ENCODE data around the gene CDH24. TPM values are rescaled to one million over a fixed set of nuclear protein-coding genes. Genes with fewer than 3 reads are reported as not detected.

Gene CDH24
- total and polyA plus RNA-seq, 2 of the 13 experiments (the other 11 are each of a cell fraction or from before 2014, with no cell fraction given): 0.69 to 0.99 TPM

DNA sequence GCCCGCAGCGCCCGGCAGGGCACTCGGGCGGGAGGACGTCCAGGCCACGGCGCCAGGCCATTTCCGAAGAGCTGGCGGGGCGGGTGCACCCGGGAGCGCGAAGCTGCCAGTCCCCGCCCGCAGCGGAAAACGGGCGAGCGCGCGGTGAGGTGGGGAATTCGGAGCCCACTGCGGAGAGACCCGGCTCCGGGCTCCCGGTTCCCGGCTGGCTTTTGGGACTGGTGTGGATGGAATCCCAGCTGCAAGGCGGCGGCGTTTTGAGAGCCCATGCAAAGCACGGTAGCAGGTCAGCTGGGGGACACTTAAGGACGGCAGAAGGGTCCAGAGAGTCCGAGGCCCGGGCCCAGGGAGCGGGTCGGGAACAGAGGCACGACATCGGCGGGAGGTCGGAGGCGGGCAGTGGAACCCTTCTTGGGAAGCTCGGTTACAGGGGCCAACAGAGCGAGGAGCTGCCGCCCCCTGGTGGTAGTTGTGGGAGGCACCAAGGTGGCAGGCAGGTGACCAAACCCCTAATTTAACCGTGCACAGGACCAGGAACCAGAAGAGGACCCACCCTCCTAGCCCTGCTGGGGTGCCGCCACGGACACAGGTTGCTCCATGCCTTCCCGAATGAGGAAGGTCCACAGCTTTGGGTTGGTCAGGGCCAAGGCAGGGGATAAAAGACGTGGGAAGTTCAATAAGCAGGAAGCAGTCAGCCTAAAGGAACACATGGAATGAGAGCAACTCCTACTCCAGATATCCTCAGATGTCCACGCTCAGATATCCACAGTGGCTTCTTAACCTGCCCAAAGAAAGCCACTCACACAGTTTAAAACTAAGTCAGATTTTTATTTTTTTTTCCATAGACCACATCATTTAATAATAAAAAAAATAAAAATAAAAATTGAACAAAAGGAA is 685 bp upstream of the CDH24 start (continued):
- TF ChIP-seq, protein P1, sequence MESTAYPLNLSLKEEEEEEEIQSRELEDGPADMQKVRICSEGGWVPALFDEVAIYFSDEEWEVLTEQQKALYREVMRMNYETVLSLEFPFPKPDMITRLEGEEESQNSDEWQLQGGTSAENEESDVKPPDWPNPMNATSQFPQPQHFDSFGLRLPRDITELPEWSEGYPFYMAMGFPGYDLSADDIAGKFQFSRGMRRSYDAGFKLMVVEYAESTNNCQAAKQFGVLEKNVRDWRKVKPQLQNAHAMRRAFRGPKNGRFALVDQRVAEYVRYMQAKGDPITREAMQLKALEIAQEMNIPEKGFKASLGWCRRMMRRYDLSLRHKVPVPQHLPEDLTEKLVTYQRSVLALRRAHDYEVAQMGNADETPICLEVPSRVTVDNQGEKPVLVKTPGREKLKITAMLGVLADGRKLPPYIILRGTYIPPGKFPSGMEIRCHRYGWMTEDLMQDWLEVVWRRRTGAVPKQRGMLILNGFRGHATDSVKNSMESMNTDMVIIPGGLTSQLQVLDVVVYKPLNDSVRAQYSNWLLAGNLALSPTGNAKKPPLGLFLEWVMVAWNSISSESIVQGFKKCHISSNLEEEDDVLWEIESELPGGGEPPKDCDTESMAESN (CRISPR knock-in tag; conservative IDR thresholded peaks at IDR 0.05): peak; percentile 91; the same call in 1 of the 2 replicates
- no peak; the same call in 1 of the 2 replicates for TF ChIP-seq ZNF562 (CRISPR knock-in tag; IDR thresholded peaks at IDR 0.05; ENCODE audit: borderline replicate concordance)
- TF ChIP-seq TFE3 (CRISPR knock-in tag; IDR thresholded peaks at IDR 0.05): peak; percentile 11; the same call in 1 of the 2 replicates
- TF ChIP-seq ADNP (CRISPR knock-in tag; IDR thresholded peaks at IDR 0.05): peak; percentile 70; the same call in 1 of the 2 replicates
- peak; percentile 78; the same call in 1 of the 2 replicates for TF ChIP-seq ZNF180 (CRISPR knock-in tag; IDR thresholded peaks at IDR 0.05; ENCODE audit: borderline replicate concordance, low read depth)
- no peak; the same call in 1 of the 2 replicates for TF ChIP-seq KLF6 (CRISPR knock-in tag; IDR thresholded peaks at IDR 0.05)
- TF ChIP-seq ZNF746 (CRISPR knock-in tag; IDR thresholded peaks at IDR 0.05): no peak; the same call in 1 of the 2 replicates
- 0 out of 2 replicates have a peak, but pooled peaks have one; percentile 30 for TF ChIP-seq HHEX (CRISPR knock-in tag; IDR thresholded peaks at IDR 0.05)
- TF ChIP-seq ZNF607 (CRISPR knock-in tag; IDR thresholded peaks at IDR 0.05; ENCODE audit: borderline replicate concordance): peak; percentile 93; the same call in 1 of the 2 replicates
- TF ChIP-seq, protein P2, sequence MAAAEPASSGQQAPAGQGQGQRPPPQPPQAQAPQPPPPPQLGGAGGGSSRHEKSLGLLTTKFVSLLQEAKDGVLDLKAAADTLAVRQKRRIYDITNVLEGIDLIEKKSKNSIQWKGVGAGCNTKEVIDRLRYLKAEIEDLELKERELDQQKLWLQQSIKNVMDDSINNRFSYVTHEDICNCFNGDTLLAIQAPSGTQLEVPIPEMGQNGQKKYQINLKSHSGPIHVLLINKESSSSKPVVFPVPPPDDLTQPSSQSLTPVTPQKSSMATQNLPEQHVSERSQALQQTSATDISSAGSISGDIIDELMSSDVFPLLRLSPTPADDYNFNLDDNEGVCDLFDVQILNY (CRISPR knock-in tag; conservative IDR thresholded peaks at IDR 0.05): peak; percentile 79
- TF ChIP-seq, protein P3, sequence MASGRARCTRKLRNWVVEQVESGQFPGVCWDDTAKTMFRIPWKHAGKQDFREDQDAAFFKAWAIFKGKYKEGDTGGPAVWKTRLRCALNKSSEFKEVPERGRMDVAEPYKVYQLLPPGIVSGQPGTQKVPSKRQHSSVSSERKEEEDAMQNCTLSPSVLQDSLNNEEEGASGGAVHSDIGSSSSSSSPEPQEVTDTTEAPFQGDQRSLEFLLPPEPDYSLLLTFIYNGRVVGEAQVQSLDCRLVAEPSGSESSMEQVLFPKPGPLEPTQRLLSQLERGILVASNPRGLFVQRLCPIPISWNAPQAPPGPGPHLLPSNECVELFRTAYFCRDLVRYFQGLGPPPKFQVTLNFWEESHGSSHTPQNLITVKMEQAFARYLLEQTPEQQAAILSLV (CRISPR knock-in tag; IDR thresholded peaks at IDR 0.05; ENCODE audit: borderline replicate concordance): no peak; the same call in 1 of the 2 replicates
- peak; percentile 87 for TF ChIP-seq ZNF317 (CRISPR knock-in tag; IDR thresholded peaks at IDR 0.05)
- TF ChIP-seq HNRNPK (IDR thresholded peaks at IDR 0.05; ENCODE audit: low read depth, low read length, poor library complexity, severe bottlenecking): no peak
- TF ChIP-seq, protein P4, sequence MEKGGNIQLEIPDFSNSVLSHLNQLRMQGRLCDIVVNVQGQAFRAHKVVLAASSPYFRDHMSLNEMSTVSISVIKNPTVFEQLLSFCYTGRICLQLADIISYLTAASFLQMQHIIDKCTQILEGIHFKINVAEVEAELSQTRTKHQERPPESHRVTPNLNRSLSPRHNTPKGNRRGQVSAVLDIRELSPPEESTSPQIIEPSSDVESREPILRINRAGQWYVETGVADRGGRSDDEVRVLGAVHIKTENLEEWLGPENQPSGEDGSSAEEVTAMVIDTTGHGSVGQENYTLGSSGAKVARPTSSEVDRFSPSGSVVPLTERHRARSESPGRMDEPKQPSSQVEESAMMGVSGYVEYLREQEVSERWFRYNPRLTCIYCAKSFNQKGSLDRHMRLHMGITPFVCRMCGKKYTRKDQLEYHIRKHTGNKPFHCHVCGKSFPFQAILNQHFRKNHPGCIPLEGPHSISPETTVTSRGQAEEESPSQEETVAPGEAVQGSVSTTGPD (CRISPR knock-in tag; IDR thresholded peaks at IDR 0.05): 0 out of 2 replicates have a peak, but pooled peaks have one; percentile 34
- TF ChIP-seq SRSF4 (IDR thresholded peaks at IDR 0.05; ENCODE audit: low read depth, low read length, poor library complexity, severe bottlenecking): peak; percentile 45
- 0 out of 2 replicates have a peak, but pooled peaks have one; percentile 8 for TF ChIP-seq MAFF (IDR thresholded peaks at IDR 0.05; ENCODE audit: low read depth, low read length)
- peak; percentile 94 for TF ChIP-seq ZNF543 (CRISPR knock-in tag; IDR thresholded peaks at IDR 0.05)
- no peak for TF ChIP-seq NFIC (IDR thresholded peaks at IDR 0.05; ENCODE audit: low read length)
- peak; percentile 62 for TF ChIP-seq FOXO1 (CRISPR knock-in tag; IDR thresholded peaks at IDR 0.05)
- peak; percentile 30; the same call in 1 of the 2 replicates for TF ChIP-seq DMAP1 (CRISPR knock-in tag; IDR thresholded peaks at IDR 0.05)
- no peak for TF ChIP-seq ATAD3A (CRISPR knock-in tag; IDR thresholded peaks at IDR 0.05)
- 0 out of 2 replicates have a peak, but pooled peaks have one; percentile 21 for TF ChIP-seq ZNF136 (CRISPR knock-in tag; IDR thresholded peaks at IDR 0.05; ENCODE audit: low read depth)
